Measurements from ENCODE around the gene TTC28.
"Not testable (repeated sequence)": the region's sequence is repeated elsewhere in the genome, so short reads cannot be mapped to it uniquely, and the experiment has no call there.

Gene TTC28

DNA sequence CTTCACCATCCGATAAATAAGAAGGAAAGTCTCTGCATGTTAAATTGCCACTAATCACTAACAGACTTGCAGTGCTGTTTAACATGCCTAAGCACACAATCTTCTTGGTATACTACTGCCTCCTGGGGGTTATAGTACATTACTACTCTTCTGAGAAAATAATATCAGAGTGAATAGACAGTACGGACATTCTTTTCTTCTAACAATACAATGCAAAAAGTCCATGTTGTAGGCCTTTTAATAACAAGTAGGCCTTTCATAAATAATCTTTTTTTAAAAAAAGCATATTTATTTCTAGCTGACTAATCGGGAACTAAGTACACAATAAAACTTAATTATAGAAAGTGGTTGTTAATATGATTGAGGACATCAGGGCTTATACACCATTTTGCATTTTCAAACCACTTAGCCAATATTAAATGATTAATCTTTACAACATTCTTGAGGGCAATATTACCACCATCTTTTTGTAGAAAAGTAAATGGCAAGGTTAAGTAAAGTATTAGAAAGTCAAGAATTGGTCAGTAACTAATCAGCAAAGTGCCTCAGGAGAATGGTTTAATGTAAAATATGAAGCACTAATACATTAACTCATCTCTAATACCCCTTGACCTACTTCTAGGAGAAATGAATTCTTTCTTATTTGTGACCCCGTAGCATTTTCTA, 84.7 kb downstream of the TTC28 start:
- TF ChIP-seq ZNF274 (IDR thresholded peaks at IDR 0.05; ENCODE audit: low read depth, low read length), result no peak
- no peak overlapping the region for H3K4me3 ChIP-seq (ENCODE audit: low read length)

- no peak for TF ChIP-seq ZNF274 (IDR thresholded peaks at IDR 0.05; ENCODE audit: low read depth, low read length)
- H3K4me3 ChIP-seq (ENCODE audit: low read length), result no peak overlapping the region
Observed at GRCh38 chr22:28594076-28594796, 85.4 kb downstream of the TTC28 start.

DNA sequence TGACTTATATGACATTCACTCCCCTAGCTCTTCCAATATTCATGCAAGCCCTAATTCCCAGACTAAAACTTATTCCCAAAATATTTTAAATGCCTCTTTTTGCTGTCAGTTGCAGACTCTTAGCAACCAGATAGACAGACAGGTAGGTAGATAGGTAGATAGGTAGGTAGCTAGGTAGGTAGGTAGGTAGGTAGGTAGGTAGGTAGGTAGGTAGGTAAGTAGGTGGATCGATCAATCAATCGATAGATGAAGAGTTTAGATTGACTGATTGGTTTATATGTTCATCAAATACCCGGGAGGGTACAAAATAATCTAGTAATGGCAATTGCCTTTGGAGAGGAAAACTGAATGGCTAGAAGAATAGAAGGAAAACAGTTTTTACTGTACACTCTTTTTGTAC, 86.3 kb downstream of the TTC28 start:
- TF ChIP-seq ZNF274 (IDR thresholded peaks at IDR 0.05; ENCODE audit: low read depth, low read length), result no peak
- no peak overlapping the region for H3K4me3 ChIP-seq (ENCODE audit: low read length)

- no peak overlapping the region for H3K4me3 ChIP-seq (ENCODE audit: low read length)
- TF ChIP-seq ZNF274 (IDR thresholded peaks at IDR 0.05; ENCODE audit: low read depth, low read length), result no peak
Observed at GRCh38 chr22:28589102-28589750, 90.4 kb downstream of the TTC28 start.

- no peak for TF ChIP-seq ZNF274 (IDR thresholded peaks at IDR 0.05; ENCODE audit: low read depth, low read length)
- no peak overlapping the region for H3K4me3 ChIP-seq (ENCODE audit: low read length)
Observed at GRCh38 chr22:28585324-28585723, 94.3 kb downstream of the TTC28 start.

DNA sequence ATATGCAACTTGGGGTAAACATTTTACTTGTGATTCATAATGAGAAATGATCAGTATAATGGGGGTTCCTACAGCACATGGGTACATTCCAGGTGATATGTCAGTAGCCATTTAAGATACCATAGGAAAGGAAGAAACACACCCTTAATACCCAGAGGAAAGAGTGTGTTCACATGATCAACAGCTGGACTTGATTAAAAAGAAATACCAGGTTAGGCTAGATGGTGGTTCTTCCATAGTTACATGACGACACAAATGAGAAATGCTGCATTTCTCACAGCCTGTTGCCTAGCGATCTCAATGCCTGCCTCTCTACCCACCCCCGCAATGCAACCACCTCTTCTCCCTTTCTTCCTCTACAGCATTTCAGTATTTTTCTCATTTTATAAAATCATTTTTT, 96.8 kb downstream of the TTC28 start:
- TF ChIP-seq ZNF274 (IDR thresholded peaks at IDR 0.05; ENCODE audit: low read depth, low read length), result no peak

GRCh38 chr22:28581016-28581415, 98.6 kb downstream of the TTC28 start:
- no peak for TF ChIP-seq ZNF274 (IDR thresholded peaks at IDR 0.05; ENCODE audit: low read depth, low read length)
- H3K4me3 ChIP-seq (ENCODE audit: low read length), result no peak overlapping the region

More for the DNA sequence above, 96.8 kb downstream of the TTC28 start:
- no peak overlapping the region for H3K4me3 ChIP-seq (ENCODE audit: low read length)

DNA sequence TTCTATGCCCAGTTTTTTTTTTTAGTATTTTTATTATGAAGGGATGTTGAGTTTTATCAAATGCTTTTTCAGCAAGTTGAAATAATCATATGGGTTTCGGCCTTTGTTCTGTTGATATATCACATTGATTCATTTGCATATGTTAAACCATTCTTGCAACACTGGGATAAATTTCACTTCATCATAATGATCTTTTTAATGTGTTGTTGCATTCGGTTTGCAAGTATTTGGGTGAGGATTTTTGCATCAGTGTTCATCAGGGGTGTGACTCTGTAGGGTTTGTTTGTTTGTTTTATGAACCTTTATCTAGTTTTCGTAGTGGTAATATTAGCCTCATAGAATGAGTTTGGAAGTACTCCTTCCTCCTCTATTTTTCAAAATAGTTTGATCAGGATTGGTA, 103.5 kb downstream of the TTC28 start:
- TF ChIP-seq ZNF274 (IDR thresholded peaks at IDR 0.05; ENCODE audit: low read depth, low read length), result no peak
- H3K4me3 ChIP-seq (ENCODE audit: low read length), result no peak overlapping the region

DNA sequence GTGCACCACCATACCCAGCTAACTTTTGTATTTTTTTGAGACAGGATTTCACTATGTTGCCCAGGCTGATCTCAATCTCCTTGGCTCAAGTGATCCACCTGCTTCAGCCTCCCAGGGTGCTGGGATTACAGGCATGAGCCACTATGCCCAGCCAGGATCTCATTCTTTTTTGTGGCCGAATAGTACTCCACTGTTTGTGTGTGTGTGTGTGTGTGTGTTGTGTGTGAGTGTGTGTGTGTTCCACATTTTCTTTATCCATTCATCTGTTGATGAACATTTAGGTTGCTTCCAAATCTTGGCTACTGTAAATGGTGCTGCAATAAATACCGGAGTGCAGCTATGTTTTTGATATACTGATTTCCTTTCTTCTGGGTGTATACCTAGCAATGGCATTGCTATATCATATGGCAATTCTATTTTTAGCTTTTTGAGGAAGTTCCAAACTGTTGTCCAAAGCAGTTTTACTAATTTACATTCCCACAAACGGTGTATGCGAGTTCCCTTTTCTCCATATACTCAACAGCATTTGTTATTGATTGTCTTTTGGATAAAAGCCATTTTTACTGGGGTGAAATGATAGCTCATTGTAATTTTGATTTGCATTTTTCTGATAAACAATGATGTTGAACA, 105.4 kb downstream of the TTC28 start:
- H3K4me3 ChIP-seq (ENCODE audit: low read length), result no peak overlapping the region
- TF ChIP-seq ZNF274 (IDR thresholded peaks at IDR 0.05; ENCODE audit: low read depth, low read length), result no peak

DNA sequence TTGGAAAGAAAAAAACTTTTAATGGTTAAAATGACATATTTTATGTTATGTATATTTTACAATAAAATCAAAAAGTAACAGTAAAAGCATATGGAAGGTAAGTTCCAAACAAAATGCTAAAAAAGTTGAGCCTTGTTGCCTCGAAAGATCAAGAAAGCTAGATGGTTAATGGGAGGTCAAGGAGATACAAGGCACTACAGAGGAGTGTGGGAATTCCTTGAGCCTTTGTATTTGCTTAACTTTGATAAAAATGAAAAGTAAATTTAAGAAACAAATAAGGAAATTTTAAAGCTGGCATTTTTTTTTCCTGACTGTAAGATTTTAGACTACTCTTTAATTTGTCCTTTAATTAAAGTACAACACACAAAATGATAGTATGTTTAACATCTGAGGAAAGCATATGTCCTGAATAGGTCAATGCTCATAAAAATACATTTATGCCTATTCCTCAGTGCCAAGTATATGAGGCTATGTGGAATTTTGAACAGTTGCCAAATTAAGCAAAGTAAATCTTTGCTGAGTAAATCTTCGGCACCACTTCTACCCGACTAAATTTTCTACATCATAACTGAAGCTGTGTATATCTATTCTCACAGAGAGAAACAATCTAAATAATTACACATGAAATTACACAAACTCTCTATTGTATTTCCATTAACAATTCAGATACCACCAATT, 108.8 kb downstream of the TTC28 start:
- TF ChIP-seq ZNF274 (IDR thresholded peaks at IDR 0.05; ENCODE audit: low read depth, low read length), result no peak

GRCh38 chr22:28568974-28569373, 110.7 kb downstream of the TTC28 start:
- not testable (repeated sequence) for H3K4me3 ChIP-seq (ENCODE audit: low read length)

More for the DNA sequence above, 108.8 kb downstream of the TTC28 start:
- no peak overlapping the region for H3K4me3 ChIP-seq (ENCODE audit: low read length)

DNA sequence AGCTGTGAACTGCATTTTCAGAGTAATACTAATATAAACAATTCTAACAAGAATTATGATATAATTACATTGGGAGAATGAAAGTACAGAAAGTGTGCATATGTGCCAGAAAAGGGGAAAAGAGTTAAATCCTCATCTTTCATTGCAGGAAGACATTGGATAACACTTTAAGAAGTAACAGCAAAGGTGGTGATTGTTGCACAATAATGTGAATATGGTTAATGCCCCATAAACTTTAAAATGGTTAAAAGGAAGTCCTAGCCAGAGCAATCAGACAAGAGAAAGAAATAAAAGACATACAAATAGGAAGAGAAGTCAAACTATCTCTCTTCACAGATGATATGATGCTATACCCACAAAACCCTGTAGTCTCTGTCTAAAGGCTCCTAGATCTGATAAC, 111.5 kb downstream of the TTC28 start:
- TF ChIP-seq ZNF274 (IDR thresholded peaks at IDR 0.05; ENCODE audit: low read depth, low read length), result no peak
- H3K4me3 ChIP-seq (ENCODE audit: low read length), result no peak overlapping the region

- not testable (repeated sequence) for H3K4me3 ChIP-seq (ENCODE audit: low read length)
Observed at GRCh38 chr22:28566920-28567499, 112.6 kb downstream of the TTC28 start.

GRCh38 chr22:28563636-28564035, 116.0 kb downstream of the TTC28 start:
- TF ChIP-seq ZNF274 (IDR thresholded peaks at IDR 0.05; ENCODE audit: low read depth, low read length), result no peak
- H3K4me3 ChIP-seq (ENCODE audit: low read length), result no peak overlapping the region
